Cardiac fibroblast (primary cell): ENCODE measurements around the gene BATF2.

Experiments
- DNase-seq, 2 donors: peaks; one replicate each; pipeline versions ENCODE4 v3.0.0 to v3.0.0-alpha.2; 2010; ENCODE audit warnings: low read depth in 2 of 2
- H3K4me3 ChIP-seq, 2 donors: replicated peaks in 1 of 2; 1 replicate in 1 of 2; 2 replicates in 1 of 2; pipeline ENCODE4 v1.5.1; 2011; ENCODE audit warnings: low read depth in 2 of 2, low read length in 2 of 2, mild to moderate bottlenecking in 2 of 2, moderate library complexity in 1 of 2
- TF ChIP-seq, protein P1 (sequence below): IDR thresholded peaks from one replicate; pipeline ENCODE4 v1.5.1; 2011; ENCODE audit warnings: low read depth, mild to moderate bottlenecking, low read length, inconsistent platforms

Gene BATF2

DNA sequence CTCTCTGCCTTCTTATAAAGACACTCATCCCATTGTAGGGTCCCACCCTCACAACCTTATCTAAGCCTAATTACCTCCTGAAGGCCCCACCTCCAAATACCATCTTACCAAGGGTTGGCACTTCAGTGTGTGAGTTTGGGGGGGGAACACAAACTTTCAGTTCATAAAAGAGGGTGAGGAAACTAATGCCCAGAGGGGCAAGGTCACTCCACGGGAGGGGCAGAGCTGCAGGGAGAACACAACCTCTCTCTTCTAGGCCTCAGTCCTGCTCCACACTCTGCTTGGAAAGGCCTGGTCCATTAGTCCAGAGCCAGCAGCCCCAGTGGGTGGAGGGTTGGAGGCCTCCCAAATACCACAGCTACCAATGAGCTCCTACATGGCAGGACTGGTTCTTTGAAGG is 2.7 kb upstream of the BATF2 start:
- TF ChIP-seq, protein P1, sequence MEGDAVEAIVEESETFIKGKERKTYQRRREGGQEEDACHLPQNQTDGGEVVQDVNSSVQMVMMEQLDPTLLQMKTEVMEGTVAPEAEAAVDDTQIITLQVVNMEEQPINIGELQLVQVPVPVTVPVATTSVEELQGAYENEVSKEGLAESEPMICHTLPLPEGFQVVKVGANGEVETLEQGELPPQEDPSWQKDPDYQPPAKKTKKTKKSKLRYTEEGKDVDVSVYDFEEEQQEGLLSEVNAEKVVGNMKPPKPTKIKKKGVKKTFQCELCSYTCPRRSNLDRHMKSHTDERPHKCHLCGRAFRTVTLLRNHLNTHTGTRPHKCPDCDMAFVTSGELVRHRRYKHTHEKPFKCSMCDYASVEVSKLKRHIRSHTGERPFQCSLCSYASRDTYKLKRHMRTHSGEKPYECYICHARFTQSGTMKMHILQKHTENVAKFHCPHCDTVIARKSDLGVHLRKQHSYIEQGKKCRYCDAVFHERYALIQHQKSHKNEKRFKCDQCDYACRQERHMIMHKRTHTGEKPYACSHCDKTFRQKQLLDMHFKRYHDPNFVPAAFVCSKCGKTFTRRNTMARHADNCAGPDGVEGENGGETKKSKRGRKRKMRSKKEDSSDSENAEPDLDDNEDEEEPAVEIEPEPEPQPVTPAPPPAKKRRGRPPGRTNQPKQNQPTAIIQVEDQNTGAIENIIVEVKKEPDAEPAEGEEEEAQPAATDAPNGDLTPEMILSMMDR = no peak
- H3K4me3 ChIP-seq = no peak overlapping the region
- DNase-seq = no peak

DNA sequence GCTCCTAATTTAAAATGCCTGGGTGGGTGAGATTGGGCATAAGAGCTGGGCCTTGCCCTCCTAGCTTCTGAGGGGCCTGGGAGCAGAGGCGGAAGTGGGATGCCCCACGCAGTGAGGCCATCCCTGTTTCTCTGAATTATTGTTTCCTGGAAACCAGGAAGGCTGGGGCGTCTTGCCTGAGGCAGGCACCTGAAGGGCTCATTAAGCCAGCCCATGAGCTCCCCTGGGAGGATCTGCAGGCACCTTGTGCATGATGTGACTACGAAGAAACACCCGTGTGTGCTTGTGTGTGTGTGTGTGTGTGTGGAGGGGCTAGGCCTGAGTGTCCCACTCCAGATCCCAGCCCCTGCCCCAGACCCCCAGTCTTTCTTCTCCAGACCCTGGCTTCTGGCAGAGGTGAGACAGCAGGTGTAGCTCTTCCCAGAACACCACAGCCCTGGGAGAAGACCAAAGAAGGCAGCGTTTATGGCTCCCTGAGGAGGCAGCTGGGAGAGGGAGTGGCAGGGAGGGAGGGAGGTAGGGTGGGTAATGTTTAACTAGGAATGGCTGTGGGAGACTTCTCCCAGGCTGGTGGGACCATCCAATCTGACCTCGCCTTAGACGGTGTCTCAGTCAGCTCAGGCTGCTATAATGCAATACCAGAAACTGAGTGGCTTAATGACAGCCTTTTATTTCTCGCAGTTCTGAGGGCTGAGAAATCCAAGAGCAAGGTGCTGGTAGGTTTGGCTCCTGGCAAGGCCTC is 2.1 kb upstream of the BATF2 start:
- TF ChIP-seq, protein P1 = no peak
- DNase-seq = no peak
- H3K4me3 ChIP-seq = no peak overlapping the region

DNA sequence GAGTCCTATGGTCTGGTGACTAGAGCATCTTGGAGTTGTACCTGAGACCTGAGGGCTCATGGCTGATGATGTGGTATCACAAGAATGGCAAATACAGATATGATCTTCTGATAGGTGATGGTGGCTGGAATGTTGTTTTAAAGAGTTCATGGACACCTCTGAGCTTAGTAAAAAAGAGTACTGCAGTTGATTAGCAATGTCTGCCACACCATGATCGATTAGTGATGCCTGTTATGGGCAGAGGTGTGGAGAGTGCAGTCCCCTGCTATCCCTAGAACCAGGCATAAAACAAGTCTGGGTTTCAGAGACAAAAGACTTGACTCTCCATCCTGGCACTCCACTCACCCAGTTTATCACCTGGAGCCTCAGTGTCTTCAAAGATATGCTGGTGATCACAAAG is 1.4 kb upstream of the BATF2 start:
- TF ChIP-seq, protein P1 = no peak
- H3K4me3 ChIP-seq = no peak overlapping the region
- DNase-seq = no peak

DNA sequence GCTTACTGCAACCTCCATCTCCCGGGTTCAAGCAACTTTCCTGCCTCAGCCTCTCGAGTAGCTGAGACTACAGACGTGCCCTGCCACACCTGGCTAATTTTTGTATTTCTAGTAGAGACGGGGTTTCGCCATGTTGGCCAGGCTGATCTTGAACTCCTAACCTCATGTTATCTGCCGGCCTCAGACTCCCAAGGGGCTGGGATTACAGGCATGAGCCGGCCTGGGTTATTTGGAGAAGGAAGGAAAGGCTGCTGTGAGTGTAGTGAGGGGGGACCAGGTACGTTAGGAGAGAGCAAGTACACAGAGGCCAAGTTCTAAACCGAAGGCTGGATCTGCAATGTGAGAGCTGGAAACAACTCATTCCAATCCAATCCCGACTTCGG is 453 bp downstream of the BATF2 start:
- DNase-seq = peak in 1 of 2 donors; percentile 11
- peak overlapping the region in 1 of 2 donors; percentile 41 for H3K4me3 ChIP-seq
- TF ChIP-seq, protein P1 = no peak

DNA sequence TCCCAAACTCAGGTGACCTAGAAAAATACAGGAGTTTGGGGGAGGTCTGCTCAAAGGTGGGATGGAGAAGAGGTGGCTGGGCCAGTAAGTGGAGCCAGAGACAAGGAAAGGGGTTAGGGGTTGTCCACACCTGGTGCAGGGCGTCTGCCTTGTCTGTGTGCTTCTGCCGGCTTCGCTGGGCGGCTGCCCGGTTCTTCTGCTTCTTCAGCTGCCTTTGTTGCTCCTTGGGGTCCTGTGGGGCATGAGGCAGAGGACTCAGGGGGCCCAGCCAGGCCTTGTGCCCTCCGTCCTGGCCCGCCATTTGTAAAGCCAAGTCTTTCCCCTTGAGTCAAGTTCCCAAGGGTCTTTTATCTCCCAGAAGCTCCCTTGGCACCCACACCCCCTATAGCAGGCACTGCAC is 2.5 kb downstream of the BATF2 start:
- TF ChIP-seq, protein P1 = no peak

DNA sequence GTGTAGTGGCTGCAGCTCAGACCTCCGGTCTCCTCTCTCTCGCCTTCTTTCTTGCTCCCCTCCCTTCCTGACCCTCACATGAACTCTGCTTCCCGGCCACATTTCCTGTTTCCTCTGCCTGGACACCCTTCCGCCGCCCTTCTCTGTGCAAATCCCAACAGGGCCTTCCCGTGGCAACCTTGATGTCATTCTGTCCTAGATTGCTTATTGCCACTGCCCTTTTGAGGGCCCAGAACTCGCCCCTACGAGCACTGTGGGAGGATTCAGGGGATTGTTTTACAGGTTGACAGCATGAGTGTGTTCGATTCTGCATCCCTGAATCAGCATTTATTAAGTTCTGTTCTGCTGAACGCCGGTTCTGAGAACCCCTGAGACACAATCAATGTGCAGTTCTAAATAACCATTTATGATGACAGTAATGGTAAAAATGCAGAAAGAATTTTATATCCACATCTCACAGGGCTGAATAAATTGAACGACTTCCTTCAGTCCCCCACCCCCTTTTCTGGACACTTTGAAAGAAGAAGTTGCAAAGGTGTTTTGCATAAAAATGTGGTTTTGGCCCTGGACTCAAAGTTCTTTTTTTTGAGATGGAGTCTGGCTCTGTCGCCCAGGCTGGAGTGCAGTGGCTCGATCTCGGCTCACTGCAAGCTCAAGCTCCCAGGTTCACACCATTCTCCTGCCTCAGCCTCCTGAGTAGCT is 6.4 kb downstream of the BATF2 start:
- no peak overlapping the region for H3K4me3 ChIP-seq
- peak; percentile 46 to 64 for DNase-seq
- TF ChIP-seq, protein P1 = no peak

More for the DNA sequence above, 2.5 kb downstream of the BATF2 start:
- no peak for DNase-seq
- no peak overlapping the region for H3K4me3 ChIP-seq

DNA sequence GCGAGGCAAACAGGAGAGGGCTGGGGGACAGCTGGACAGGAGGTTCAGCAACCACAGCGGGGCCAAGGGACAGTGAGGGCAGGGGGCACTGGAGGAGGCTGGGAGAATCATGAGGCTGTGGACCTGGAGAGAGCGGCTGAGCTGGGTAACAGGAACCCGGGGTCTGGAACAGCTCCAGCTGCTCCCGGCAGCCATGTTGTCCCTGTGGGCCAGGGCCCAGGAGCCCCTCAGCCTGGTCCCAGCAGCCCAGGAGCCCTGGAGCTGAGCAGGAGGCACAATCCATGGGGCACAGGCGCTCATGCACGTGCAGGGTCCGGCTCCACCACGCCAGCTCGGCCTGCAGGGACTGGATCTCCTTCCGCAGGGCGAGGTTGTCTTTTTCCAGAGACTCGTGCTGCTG is 7.4 kb downstream of the BATF2 start:
- no peak for DNase-seq
- TF ChIP-seq, protein P1 = no peak
- H3K4me3 ChIP-seq = no peak overlapping the region
